Right kidney (tissue), 1 donor: ENCODE data around the gene COL20A1.

Experiments
- DNase-seq: peaks from one replicate; pipeline ENCODE4 v3.0.0-alpha.2; 2016

Gene COL20A1

GRCh38 chr20:63309261-63310071 is 16.5 kb downstream of the COL20A1 start:
- DNase-seq, result peak; percentile 77

- DNase-seq, result no peak
These were observed 17.4 kb downstream of the COL20A1 start for GRCh38 chr20:63310265-63310991.

GRCh38 chr20:63311186-63311832 is 18.3 kb downstream of the COL20A1 start:
- DNase-seq, result no peak

GRCh38 chr20:63311833-63312243 is 18.9 kb downstream of the COL20A1 start:
- no peak for DNase-seq

- no peak for DNase-seq
These were observed 19.3 kb downstream of the COL20A1 start for GRCh38 chr20:63312273-63312672.

- DNase-seq, result no peak
These were observed 19.8 kb downstream of the COL20A1 start for GRCh38 chr20:63312690-63313348.

GRCh38 chr20:63313349-63314014 is 20.5 kb downstream of the COL20A1 start:
- DNase-seq, result no peak

- no peak for DNase-seq
These were observed 21.1 kb downstream of the COL20A1 start for GRCh38 chr20:63314015-63314471.

GRCh38 chr20:63314566-63315239 is 21.7 kb downstream of the COL20A1 start:
- DNase-seq, result no peak

- no peak for DNase-seq
These were observed 22.3 kb downstream of the COL20A1 start for GRCh38 chr20:63315240-63315689.

- no peak for DNase-seq
These were observed 22.9 kb downstream of the COL20A1 start for GRCh38 chr20:63315731-63316491.

GRCh38 chr20:63316502-63316921 is 23.5 kb downstream of the COL20A1 start:
- DNase-seq, result no peak

- no peak for DNase-seq
These were observed 24.1 kb downstream of the COL20A1 start for GRCh38 chr20:63317061-63317460.

GRCh38 chr20:63317601-63318291 is 24.8 kb downstream of the COL20A1 start:
- no peak for DNase-seq

GRCh38 chr20:63318391-63319163 is 25.6 kb downstream of the COL20A1 start:
- no peak for DNase-seq

GRCh38 chr20:63319164-63320040 is 26.4 kb downstream of the COL20A1 start:
- DNase-seq, result no peak

GRCh38 chr20:63320041-63320511 is 27.1 kb downstream of the COL20A1 start:
- DNase-seq, result no peak
